Activated CD4-positive, alpha-beta T cell treated with anti-CD3 and anti-CD28 coated beads for 24 hours (primary cell): ENCODE results near the gene ALKBH1.
A peak's percentile ranks its signal among the peaks of the same experiment; 100 is the strongest.
"Not testable (repeated sequence)": the region's sequence is repeated elsewhere in the genome, so short reads cannot be mapped to it uniquely, and the experiment has no call there.

Source experiments
- DNase-seq, 2 donors: peaks; one replicate each; pipeline ENCODE4 v3.0.0-alpha.2; 2020; ENCODE audit warnings: low read depth in 2 of 2

ALKBH1 gene, protein sequence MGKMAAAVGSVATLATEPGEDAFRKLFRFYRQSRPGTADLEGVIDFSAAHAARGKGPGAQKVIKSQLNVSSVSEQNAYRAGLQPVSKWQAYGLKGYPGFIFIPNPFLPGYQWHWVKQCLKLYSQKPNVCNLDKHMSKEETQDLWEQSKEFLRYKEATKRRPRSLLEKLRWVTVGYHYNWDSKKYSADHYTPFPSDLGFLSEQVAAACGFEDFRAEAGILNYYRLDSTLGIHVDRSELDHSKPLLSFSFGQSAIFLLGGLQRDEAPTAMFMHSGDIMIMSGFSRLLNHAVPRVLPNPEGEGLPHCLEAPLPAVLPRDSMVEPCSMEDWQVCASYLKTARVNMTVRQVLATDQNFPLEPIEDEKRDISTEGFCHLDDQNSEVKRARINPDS

DNA sequence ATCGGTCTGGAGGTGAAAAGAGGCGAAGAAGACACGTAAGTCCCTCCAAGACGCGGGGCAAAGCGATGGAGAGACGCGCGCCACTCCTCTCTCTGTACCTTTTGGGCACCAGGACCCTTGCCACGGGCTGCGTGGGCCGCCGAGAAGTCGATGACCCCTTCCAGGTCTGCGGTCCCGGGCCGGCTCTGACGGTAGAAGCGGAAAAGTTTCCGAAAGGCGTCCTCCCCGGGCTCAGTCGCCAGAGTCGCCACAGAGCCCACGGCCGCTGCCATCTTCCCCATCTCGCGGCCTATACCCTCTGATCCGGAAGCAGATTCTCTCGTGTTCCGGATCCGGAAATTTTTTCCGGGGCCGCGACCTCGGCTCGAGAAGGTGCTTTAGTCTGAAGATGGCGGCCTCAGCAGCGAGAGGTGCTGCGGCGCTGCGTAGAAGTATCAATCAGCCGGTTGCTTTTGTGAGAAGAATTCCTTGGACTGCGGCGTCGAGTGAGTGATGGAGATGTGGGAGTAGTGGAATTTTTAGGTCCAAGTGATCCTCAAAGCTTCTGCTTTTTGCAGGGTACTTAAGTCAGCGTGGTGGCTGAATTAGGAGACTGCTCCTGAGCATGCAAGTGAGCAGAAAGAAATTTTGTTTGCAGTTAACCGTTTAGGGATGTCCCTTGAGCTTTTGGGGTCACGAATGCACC lies at the start of gene ALKBH1, which contains the start of gene SLIRP:
Gene ALKBH1 (minus strand): TSS at position 300 of the 685 bp plus-strand sequence. CDS start 19 bp downstream, at position 281.
Gene SLIRP (plus strand): TSS at position 380 of the 685 bp plus-strand sequence. CDS start 9 bp downstream, at position 389.
- peak; percentile 75 to 80 for DNase-seq

DNA sequence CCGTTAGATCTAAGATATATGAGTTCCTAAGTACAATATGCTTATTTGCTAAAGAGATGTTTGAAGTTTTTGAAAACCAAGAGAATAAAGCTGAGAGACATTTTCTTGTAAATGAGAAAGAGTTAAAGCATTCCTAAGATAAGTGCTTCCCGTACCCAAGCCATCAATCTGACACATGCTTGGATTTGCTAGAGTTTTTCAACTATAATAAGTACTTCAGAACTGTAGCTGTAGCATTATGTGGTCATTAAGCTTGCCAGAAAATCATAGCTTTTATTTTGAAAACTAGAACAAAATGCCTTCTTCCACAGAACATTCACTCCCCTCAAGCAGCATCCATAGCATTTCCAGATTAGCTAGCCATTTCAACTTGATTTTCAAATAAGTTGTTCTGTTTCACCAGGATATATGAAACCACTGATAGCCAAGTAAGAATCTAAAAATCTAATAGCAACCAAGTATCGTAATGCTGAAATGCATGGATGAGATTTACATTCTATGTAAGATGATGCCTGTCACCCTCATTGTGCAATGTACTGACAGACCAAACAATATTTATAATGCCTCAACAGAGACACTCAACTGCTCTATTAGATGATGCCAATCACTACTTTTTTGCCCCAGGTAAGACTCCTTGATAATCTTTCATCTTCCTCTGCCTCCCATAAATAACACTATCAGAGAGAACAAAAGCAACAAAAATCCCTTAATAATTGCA lies 45.1 kb upstream of the ALKBH1 start:
- DNase-seq: no peak

DNA sequence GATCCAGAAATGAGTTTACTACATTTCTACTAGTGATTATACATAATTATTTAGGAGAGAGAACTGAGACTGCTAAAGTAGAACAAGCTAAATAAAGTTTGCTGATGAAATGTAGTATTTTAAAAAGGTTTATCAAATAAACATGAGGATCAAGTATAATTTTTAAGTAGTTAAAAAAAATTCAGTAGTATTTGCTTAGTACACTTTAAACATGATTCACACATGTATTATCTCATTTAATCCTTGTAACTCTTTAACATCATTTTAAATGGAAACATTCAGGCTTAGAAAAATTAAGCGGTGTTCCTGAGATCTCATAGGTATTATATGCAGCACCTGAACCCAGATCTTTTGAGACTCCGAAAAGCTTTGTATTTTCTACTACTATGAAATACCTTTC lies 44.4 kb upstream of the ALKBH1 start:
- DNase-seq: no peak

DNA sequence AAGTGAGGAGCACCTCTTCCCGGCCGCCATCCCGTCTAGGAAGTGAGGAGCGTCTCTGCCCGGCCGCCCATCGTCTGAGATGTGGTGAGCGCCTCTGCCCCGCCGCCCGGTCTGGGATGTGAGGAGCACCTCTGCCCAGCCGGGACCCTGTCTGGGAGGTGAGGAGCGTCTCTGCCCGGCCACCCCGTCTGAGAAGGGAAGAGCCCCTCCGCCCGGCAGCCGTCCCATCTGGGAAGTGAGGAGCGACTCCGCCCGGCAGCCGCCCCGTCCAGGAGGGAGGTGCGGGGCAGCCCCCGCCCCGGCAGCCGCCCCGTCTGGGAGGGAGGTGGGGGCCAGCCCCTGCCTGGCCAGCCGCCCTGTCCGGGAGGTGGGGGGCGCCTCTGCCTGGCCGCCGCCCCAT lies 39.6 kb upstream of the ALKBH1 start:
- not testable (repeated sequence) for DNase-seq

DNA sequence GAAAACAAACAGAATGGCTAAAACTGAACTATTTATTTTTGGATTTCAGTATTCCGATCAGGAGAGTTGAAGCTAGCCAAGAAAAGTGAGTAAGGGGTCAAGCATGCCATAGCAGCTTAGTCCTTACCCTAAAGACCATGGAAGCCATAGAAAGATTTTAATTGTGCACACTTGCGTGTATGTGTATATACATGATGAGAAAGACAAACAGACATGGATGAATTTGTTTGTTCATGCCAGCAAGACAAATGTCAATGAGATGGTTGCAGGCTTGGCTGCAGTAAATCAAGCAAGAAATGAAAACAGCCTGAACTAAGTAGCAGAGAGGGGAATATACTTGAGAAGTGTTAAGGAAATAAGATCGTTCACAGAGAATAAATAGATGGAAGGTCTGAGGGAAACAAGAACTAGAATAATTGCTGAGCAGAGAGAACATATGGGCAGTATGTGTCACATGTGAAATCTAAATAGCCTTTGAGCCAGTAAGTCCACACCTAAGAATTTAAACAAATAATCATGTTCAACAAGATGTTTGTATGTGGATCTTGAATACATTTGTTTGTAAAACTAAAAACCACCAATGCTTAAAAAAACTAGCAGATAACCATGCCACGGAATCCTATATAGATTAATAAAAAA lies 38.4 kb upstream of the ALKBH1 start:
- no peak for DNase-seq

DNA sequence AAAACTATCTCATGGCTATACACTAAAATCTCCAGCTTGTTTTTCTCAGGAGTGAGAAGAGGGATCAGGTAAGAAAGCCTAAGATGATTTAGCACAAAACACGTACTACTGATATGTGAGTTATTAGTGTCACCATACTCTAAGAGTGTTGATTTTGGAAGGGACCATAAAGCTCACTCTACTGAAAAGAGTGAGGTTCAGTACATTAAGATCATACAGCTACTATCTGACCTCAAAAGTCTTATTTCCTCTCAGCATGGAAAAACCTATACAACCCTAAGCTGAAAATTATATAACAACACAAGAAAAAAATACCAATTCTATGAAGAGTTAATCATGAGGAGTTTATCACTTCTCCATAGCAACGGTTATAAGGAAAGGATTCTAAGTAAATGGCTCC lies 33.6 kb upstream of the ALKBH1 start:
- no peak for DNase-seq

DNA sequence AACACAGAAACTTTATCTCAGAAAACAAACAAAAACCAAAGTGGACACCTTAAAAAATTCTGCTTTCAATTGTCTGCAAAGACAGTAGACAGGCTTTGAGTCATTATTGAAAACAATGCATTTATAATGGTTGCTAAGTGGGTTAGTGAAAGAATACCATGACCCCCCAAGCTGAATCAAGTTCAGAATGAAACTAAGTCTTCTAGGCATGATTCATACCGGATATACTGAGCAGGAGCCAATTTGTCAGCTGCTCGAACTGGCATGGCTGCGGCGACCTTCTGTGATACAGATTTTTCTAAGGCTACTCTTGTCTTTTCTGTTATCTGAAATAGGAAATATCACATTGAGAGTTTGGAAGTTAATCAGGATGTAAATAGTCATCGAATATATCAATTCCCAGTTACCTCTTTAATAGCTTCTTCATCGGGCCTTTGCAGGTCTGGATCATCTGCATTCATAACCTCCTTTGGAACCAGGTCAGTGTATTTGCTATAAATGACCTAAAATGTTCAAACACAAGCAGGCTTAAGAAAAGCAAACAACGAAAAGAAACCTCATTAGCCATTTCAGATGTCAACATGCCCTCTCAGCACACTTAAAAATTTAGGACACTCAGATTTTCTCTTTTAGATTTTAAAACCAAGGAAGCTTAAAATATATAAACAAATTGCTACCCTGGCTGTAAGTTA lies 30.9 kb upstream of the ALKBH1 start:
- DNase-seq: no peak

DNA sequence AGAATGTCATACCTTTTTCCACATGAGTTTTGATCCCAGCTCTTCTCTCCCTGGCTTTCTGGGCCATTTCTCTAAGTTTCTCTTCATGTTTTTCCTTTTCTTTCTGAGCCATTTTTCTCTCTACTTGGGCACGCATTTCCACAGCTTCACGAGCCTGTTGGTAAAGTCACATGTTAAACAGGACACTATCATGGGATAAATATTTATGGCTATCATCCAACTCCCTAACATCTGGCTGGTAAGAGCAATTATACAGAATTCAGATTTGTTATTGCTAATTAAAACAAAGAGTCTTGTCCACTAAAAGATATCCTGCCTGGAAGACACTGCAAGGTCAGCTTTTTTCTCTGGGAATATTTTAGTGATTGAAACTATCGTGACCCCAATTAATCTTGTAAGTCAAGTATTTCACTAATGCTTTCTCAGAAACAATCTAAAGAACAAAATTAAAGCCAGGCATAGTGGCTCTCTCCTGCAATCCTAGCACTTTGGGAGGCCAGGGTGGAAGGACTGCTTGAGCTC lies 23.2 kb upstream of the ALKBH1 start:
- DNase-seq: no peak

DNA sequence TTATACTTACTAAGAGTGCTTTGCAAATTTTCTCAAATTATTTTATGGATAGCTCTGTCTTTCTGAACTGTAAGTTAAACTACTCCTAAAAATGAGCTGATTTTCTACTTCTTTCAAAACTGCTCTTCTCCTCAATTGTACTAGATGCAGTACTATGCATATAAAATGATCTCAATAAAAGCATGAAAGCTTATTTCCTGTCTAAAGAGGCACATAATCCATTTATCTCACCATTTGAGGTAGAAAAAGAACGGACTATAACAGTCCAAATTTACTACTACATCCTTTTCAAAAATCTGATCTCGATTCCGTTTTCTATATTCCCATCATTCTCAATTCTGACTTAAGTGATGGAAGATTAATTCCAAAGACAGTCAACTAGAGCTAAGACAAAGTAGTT lies 14.5 kb upstream of the ALKBH1 start:
- DNase-seq: no peak

DNA sequence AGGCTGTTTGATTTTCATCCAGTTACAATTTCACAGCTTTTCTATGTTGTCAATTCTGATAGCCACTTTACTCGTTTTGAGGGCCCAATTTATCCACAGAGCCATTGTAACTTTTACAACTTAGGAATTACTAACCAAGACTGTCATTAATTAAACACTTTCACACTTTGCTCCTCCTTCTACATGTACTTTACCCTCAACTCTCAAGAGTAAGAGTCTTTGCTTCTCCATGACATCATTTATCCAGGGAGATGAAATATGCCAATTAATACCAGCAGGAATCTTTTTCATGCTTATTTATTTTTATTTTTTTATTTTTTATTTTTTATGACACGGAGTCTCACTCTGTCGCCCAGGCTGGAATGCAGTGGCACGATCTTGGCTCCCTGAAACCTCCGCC lies 13.6 kb upstream of the ALKBH1 start:
- DNase-seq: no peak

DNA sequence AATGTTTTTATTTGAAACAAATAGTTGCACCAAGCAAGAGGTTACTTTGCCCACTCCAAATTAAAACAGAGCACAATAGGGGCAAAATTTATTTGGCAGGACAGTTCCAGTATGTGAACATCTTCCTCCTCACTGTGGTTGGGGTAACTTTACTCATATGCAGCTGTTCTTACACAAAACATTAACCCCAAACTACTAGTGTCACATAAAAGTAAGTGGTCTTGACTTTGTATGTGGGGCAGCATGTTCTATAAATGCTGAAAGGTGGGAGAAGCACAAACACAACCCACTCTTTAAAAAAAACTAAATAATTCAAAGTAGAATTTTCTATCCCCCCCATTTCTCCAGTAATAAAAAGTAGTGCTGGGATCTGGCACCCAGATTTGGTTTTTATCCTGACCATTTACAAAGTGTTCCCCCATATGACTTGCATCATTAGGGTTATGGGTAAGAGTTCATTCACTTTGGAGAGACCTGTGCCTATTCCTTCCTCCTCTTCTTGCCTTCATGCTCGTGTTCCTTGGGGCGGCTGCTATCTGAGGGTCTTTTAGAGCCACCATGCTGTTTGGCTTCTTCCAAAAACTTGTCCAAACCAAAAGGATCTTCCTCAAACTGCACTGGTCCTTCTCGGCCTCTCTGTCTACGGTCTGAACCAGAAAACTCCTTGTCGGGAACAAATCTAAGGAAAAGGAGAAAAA lies 9.9 kb upstream of the ALKBH1 start:
- no peak for DNase-seq

DNA sequence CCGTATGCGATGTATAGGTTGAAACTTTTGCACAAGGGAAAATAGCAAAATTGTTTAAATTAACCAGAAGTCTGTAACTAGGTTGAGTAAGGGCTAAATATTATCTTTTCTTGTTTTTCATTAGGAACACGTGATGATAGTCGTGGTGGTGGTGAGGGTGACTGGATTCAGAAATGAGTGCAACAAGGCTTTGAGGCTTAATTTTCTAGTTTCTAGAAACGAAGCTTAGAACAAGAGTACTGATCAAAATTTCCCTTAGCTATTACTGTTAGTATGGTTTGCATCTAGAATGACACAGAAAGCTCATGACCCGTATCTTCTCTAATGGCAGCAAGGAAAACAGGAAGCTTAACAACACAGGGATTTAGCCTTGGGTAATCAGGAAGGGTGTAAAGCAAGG lies 7.1 kb upstream of the ALKBH1 start:
- DNase-seq: no peak

DNA sequence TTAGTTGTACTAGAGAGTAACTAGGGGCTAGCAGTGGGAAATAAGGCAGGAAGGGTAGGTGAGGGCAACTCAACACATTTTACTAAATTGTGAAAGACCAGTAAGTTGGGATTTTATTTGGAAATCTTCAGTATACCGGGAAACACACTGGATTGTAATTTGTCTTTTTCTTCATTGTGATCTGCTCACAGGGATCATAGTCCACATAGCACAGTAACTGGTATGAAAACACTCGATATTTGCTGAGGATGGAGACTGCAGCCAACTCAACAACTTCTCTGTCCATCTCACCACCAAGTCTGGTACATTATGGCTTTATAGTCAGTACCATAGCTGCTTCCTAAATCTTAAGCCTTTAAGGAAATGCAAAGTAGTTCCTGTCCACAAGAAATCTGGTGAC lies 2.5 kb upstream of the ALKBH1 start:
- DNase-seq: no peak

DNA sequence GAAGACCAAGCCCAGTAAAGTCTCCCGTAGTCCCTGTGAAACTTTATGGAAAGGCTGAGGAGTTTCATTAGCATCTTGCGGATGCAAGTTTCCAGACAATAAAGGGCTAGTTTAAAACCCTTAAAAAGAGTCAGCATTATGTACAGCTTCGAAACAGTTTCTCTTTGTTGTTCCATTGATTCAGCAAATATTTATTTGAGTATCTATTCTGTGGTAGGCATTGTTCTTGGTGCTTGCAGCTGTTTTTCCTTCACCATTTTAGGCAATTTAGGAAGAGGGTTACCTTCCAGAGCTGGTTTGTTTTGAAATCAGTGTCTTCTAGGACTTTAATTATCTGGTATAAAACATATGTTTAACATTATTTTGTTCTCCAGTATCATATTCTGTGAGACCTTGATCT lies 1.6 kb upstream of the ALKBH1 start:
- no peak for DNase-seq

DNA sequence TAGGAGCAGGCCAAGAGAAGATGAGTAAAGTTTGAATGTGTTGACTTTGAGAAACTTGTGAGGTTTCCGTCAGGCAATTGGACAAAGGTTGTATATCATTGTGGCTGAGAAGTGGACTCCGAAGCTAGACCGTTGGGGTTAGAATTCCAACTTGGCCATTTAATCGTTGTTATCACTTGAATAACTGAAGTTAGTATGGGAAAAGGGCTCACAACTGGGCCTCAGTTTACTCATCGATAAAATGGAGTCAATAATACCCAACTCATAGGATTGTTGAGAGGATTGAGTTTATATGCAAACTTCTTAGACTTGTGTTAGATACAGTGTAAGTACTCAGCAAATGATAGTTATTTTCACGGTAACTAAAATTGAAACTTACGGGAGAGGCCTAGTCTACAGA lies 926 bp upstream of the ALKBH1 start:
- no peak for DNase-seq

DNA sequence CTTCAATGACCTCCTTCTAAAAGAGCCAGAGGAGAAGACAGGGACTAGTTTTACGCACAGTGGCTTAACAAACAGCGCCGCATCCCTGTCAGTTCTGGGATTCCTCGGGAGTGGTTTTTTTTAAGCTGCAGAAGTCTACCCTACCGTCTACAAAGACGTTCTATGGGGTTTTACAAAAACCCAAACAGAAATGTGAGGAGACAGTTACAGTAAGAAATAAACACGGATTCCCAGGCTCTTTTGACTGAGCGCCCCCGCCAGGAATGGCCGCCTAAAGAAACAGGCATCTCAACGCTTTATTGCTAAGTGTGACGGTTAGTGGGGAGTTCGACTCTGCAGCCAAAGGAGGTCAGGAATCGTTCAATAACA lies 484 bp downstream of the ALKBH1 start:
- DNase-seq: peak in 1 of 2 donors; percentile 2

DNA sequence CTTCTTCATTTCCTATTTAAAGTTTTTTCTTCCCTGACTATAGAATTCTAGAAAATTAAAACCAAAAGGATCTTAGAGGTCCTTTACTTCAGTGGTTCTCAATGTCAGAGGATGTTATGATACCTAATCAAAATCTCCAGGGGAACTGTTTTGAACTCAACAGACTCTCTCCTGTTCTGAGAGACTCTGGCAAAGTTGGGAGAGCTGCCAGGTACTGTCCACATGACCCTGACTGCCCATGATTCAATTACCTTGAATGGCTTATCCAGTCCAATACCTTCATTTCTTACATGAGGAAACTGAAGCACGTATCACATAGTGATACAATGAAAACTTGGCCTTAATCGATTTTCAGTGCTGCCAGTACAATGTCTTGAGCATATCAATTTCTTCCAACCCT lies 16.6 kb downstream of the ALKBH1 start:
- no peak for DNase-seq

DNA sequence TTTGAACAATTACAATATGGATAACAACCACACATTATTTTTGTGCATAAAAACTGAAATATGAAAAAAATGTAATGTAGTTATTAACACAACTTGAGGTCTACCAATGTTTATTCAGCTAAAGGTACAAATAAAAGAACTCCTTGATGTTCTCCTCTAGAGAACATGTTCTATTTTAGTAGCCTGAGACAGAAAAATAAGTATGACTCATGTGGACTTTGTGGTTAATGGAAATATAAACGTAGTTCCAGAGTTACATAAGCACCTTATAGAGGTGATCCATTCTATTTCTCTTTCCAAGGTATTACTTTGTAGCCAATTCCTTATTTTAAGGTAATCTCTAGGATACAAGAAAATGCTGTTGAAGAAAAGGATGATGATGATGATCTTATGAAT lies 25.7 kb downstream of the ALKBH1 start:
- DNase-seq: no peak

DNA sequence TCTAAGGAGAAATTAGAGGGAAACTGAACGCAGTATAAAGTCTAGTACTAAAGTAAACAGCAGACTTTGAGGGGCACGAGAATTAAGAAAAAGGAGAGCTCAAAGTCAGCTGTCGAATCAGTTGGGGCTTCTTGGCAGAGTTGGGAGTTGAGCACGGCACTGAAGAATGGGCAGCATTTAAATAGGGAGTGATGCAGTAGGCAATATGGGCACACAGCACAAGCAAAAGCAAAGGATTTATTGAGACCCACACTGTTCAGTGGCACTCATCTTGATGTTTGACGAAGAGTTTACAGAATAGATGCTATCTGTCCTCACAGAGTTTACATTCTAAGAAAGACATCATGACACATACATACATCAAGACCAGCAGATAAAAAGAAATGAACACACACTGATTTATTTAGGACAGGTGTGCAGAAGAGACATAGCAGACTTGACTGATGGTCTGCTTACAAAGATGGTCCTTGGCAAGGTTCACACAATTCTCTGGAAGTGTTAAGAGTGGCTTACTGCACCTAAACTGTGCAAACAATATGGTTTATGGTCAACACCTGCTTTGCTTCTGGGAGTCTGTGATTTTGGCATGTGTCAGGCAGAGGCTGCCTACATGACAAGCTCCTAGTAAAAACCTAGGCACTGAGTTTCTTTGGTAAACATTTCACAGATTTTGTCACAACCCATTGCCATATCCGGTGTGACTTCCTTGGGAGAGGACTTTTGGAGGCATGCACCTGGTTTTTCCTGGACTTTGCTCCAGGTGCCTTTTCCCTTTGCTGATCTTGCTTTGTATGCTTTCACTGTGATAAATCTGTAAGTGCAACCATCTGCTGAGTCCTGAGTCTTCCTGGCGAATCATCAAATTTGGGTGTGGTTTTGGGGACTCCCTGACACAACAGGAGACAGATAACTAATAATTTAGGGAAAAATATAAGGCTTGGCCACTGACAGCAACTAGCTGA lies 26.3 kb downstream of the ALKBH1 start:
- DNase-seq: no peak

DNA sequence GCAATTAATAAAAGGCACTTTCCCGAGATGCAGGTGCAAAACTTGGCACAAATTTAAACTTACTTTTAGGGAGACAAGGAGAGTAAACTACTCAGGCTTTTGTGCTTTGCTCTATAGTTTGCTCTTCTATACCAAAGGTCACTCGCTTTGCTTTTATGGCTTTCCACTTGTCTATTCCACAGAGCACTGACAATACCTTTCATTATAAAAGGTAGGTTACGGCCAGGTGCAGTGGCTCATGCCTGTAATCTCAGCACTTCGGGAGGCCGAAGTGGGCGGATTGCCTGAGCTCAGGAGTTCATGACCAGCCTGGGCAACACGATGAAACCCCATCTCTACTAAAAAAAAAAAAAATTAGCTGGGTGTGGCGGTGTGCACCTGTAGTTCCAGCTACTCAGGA lies 32.9 kb downstream of the ALKBH1 start:
- no peak for DNase-seq
